DOHH2 (cell line): ENCODE measurements around the gene ORC5.

Experiments used
- H3F3A ChIP-seq: fragments of 200-600 bp; sonication (generic), shearing (Covaris generic); 2 replicates; pipeline ENCODE4 v1.6.0; 2016; ENCODE audit warnings: antibody characterized with exemption, mild to moderate bottlenecking; ENCODE audit not compliant: control insufficient read depth, insufficient read depth
- H3K27ac ChIP-seq: fragments of 200-600 bp; sonication (generic); 2 replicates; pipeline ENCODE4 v1.5.1; 2014; ENCODE audit warnings: low read depth, mild to moderate bottlenecking, low read length, moderate library complexity
- H3K27me3 ChIP-seq: fragments of 200-600 bp; sonication (generic); 2 replicates; pipeline ENCODE4 v1.6.1; 2014; ENCODE audit warnings: mild to moderate bottlenecking, low read length, mixed read lengths; ENCODE audit not compliant: control insufficient read depth
- H3K36me3 ChIP-seq: fragments of 200-600 bp; sonication (generic); 2 replicates; pipeline ENCODE4 v1.6.1; 2014; ENCODE audit warnings: mild to moderate bottlenecking, low read length, moderate library complexity, mixed read lengths; ENCODE audit not compliant: control insufficient read depth
- H3K4me1 ChIP-seq: fragments of 200-600 bp; sonication (generic); 2 replicates; pipeline ENCODE4 v1.6.1; 2014; ENCODE audit warnings: mild to moderate bottlenecking, low read length, mixed read lengths; ENCODE audit not compliant: control insufficient read depth
- H3K4me2 ChIP-seq: fragments of 200-600 bp; sonication (generic); 2 replicates; pipeline ENCODE4 v1.6.0; 2014; ENCODE audit warnings: mild to moderate bottlenecking, low read length, moderate library complexity
- H3K4me3 ChIP-seq: fragments of 200-600 bp; sonication (generic); 2 replicates; pipeline ENCODE4 v1.5.1; 2014; ENCODE audit warnings: mild to moderate bottlenecking, low read length, mixed read lengths
- H3K79me2 ChIP-seq: fragments of 200-600 bp; sonication (generic); 2 replicates; pipeline ENCODE4 v1.6.1; 2014; ENCODE audit warnings: mild to moderate bottlenecking, low read length, mixed read lengths; ENCODE audit not compliant: control insufficient read depth
- H3K9me2 ChIP-seq: fragments of 200-600 bp; sonication (generic); replicated peaks from 2 replicates; pipeline ENCODE4 v1.6.1; 2014; ENCODE audit warnings: mild to moderate bottlenecking, low read length, mixed read lengths; ENCODE audit not compliant: control insufficient read depth
- H3K9me3 ChIP-seq: fragments of 200-600 bp; sonication (generic); 2 replicates; pipeline ENCODE4 v1.6.1; 2014; ENCODE audit warnings: antibody characterized with exemption, low read length, mixed read lengths; ENCODE audit not compliant: control insufficient read depth, insufficient read depth
- H4K20me1 ChIP-seq: fragments of 200-600 bp; sonication (generic); 2 replicates; pipeline ENCODE4 v1.6.0; 2014; ENCODE audit warnings: low read depth, mild to moderate bottlenecking, antibody characterized with exemption, low read length, moderate library complexity; ENCODE audit not compliant: control insufficient read depth, insufficient read depth
- CTCF ChIP-seq: fragments of 200-600 bp; sonication (generic); IDR thresholded peaks from one replicate; pipeline ENCODE4 v1.5.1; 2014; ENCODE audit warnings: antibody characterized with exemption, mild to moderate bottlenecking, low read depth, low read length; ENCODE audit not compliant: poor library complexity, severe bottlenecking
- EZH2phosphoT487 ChIP-seq: fragments of 200-600 bp; sonication (generic); IDR thresholded peaks from 2 replicates; pipeline ENCODE4 v1.6.1; 2017; ENCODE audit warnings: borderline replicate concordance, mild to moderate bottlenecking, antibody characterized with exemption, low read length, moderate library complexity, mixed read lengths

The ORC5 gene

GRCh38 chr7:104136561-104136960 lies 71.3 kb downstream of the ORC5 start:
- H3K9me3 ChIP-seq: no peaks in the 10 kb centered on the region
- H3K4me2 ChIP-seq: no peak overlapping the region
- no peaks in the 10 kb centered on the region for H3K27me3 ChIP-seq
- TF ChIP-seq CTCF: no peak
- no peak for TF ChIP-seq EZH2phosphoT487
- H3K4me1 ChIP-seq: no peaks in the 10 kb centered on the region
- H3K9me2 ChIP-seq: no peaks in the 10 kb centered on the region
- H3K79me2 ChIP-seq: no peaks in the 10 kb centered on the region
- no peak overlapping the region for H3K4me3 ChIP-seq
- no peaks in the 10 kb centered on the region for H3F3A ChIP-seq
- peaks cover 57% of the 10 kb centered on the region for H3K36me3 ChIP-seq
- H3K27ac ChIP-seq: no peak overlapping the region
- H4K20me1 ChIP-seq: no peaks in the 10 kb centered on the region

GRCh38 chr7:104135760-104136558 lies 71.9 kb downstream of the ORC5 start:
- Histone ChIP-seq H3K27ac (no peak overlapping the region), H3K36me3 (peaks cover 55% of the 10 kb centered on the region), H3K4me3 (no peak overlapping the region), H3K79me2 (no peaks in the 10 kb centered on the region), H3K9me3 (no peaks in the 10 kb centered on the region), H3K27me3 (no peaks in the 10 kb centered on the region), H3K4me1 (no peaks in the 10 kb centered on the region), H3K4me2 (no peak overlapping the region), H3F3A (no peaks in the 10 kb centered on the region), H3K9me2 (no peaks in the 10 kb centered on the region), H4K20me1 (no peaks in the 10 kb centered on the region)
- no peak for TF ChIP-seq CTCF
- TF ChIP-seq EZH2phosphoT487: no peak

- no peak overlapping the region for H3K4me3 ChIP-seq
- no peak overlapping the region for H3K4me2 ChIP-seq
- no peaks in the 10 kb centered on the region for H3K4me1 ChIP-seq
- H3K9me2 ChIP-seq: no peaks in the 10 kb centered on the region
- H3K36me3 ChIP-seq: peaks cover 68% of the 10 kb centered on the region
- H3F3A ChIP-seq: no peaks in the 10 kb centered on the region
- H3K27me3 ChIP-seq: no peaks in the 10 kb centered on the region
- no peak overlapping the region for H3K27ac ChIP-seq
- H4K20me1 ChIP-seq: no peaks in the 10 kb centered on the region
- H3K9me3 ChIP-seq: no peaks in the 10 kb centered on the region
- TF ChIP-seq CTCF: no peak
- no peak for TF ChIP-seq EZH2phosphoT487
- no peaks in the 10 kb centered on the region for H3K79me2 ChIP-seq
These were observed 74.6 kb downstream of the ORC5 start for GRCh38 chr7:104133238-104133637.
